GM15510 (cell line): Measurements from ENCODE around the gene RABGEF1.

ENCODE experiments used
- POLR2A ChIP-seq: IDR thresholded peaks from 3 replicates; pipeline ENCODE4 v1.6.1; 2011; ENCODE audit warnings: borderline replicate concordance; ENCODE audit not compliant: insufficient read length; ENCODE audit errors: extremely low read depth

RABGEF1 gene

GRCh38 chr7:66859794-66860645 is 119.5 kb downstream of the RABGEF1 start:
- no peak for TF ChIP-seq POLR2A

- TF ChIP-seq POLR2A, result no peak
Observed at GRCh38 chr7:66860767-66861166, 120.2 kb downstream of the RABGEF1 start.
